ENCODE results near the gene SOX5.

- no peak for TF ChIP-seq CTCF (IDR thresholded peaks at IDR 0.05)
- no peak for TF ChIP-seq POLR2A (IDR thresholded peaks at IDR 0.05)
Measured at GRCh38 chr12:23560611-23561010, 388.9 kb downstream of the SOX5 start.

Data from right lobe of liver (tissue), 4 donors.